ENCODE data around the gene MESP1.

MESP1 gene

GRCh38 chr15:89731275-89731674 lies 19.8 kb downstream of the MESP1 start:
- no peak for TF ChIP-seq GABPA (IDR thresholded peaks at IDR 0.05; ENCODE audit: low read depth)
- TF ChIP-seq REST (IDR thresholded peaks at IDR 0.05; ENCODE audit: insufficient replicate concordance, low read depth), result no peak
- no peak for TF ChIP-seq CTCF (IDR thresholded peaks at IDR 0.05; ENCODE audit: insufficient read depth, low read length)
- Histone ChIP-seq H3K27ac (replicated peaks) (no peak overlapping the region), H3K27me3 (ENCODE audit: insufficient read depth, poor library complexity, severe bottlenecking) (peaks cover 5% of the 10 kb centered on the region), H3K4me3 (replicated peaks; ENCODE audit: insufficient read depth, low read length) (no peak overlapping the region)
- no peak for DNase-seq (ENCODE audit: low read depth in 1 of 2, low spot score in 1 of 2)

GRCh38 chr15:89728254-89728653 lies 22.8 kb downstream of the MESP1 start:
- no peak overlapping the region for H3K27ac ChIP-seq (replicated peaks)
- H3K27me3 ChIP-seq (ENCODE audit: insufficient read depth, poor library complexity, severe bottlenecking), result no peaks in the 10 kb centered on the region
- no peak overlapping the region for H3K4me3 ChIP-seq (replicated peaks; ENCODE audit: insufficient read depth, low read length)
- DNase-seq (ENCODE audit: low read depth in 1 of 2, low spot score in 1 of 2), result no peak
- TF ChIP-seq CTCF (IDR thresholded peaks at IDR 0.05; ENCODE audit: insufficient read depth, low read length) (no peak), POLR2AphosphoS5 (IDR thresholded peaks at IDR 0.05; ENCODE audit: low read depth) (no peak)

- no peak for DNase-seq (ENCODE audit: low read depth in 1 of 2, low spot score in 1 of 2)
- Histone ChIP-seq H3K4me3 (replicated peaks; ENCODE audit: insufficient read depth, low read length) (no peak overlapping the region), H3K27me3 (ENCODE audit: insufficient read depth, poor library complexity, severe bottlenecking) (no peaks in the 10 kb centered on the region), H3K27ac (replicated peaks) (no peak overlapping the region)
- TF ChIP-seq POLR2AphosphoS5 (IDR thresholded peaks at IDR 0.05; ENCODE audit: low read depth), result no peak
- no peak for TF ChIP-seq SPI1 (IDR thresholded peaks at IDR 0.05; ENCODE audit: borderline replicate concordance, low read depth)
- no peak for TF ChIP-seq REST (IDR thresholded peaks at IDR 0.05; ENCODE audit: insufficient replicate concordance, low read depth)
- TF ChIP-seq CTCF (IDR thresholded peaks at IDR 0.05; ENCODE audit: insufficient read depth, low read length), result no peak
- TF ChIP-seq GABPA (IDR thresholded peaks at IDR 0.05; ENCODE audit: low read depth), result no peak
Measured at GRCh38 chr15:89725064-89725463, 26.0 kb downstream of the MESP1 start.

GRCh38 chr15:89724621-89725020 lies 26.4 kb downstream of the MESP1 start:
- H3K27ac ChIP-seq (replicated peaks), result no peak overlapping the region
- DNase-seq (ENCODE audit: low read depth in 1 of 2, low spot score in 1 of 2), result no peak
- H3K27me3 ChIP-seq (ENCODE audit: insufficient read depth, poor library complexity, severe bottlenecking), result no peaks in the 10 kb centered on the region
- TF ChIP-seq POLR2AphosphoS5 (IDR thresholded peaks at IDR 0.05; ENCODE audit: low read depth), result no peak
- H3K4me3 ChIP-seq (replicated peaks; ENCODE audit: insufficient read depth, low read length), result no peak overlapping the region
